GM20000 (cell line): ENCODE data around the gene KRTAP25-1.

ENCODE experiments used
- DNase-seq: peaks from one replicate; pipeline ENCODE4 v3.0.0; 2012; ENCODE audit warnings: low spot score
- CTCF ChIP-seq: IDR thresholded peaks from 2 replicates; pipeline ENCODE4 v1.5.1; 2012; ENCODE audit warnings: mild to moderate bottlenecking, control low read depth; ENCODE audit errors: extremely low read depth, missing control alignments

KRTAP25-1 gene

GRCh38 chr21:30289215-30289614, at the start of gene KRTAP25-1:
TSS of gene KRTAP25-1 (minus strand) at chr21:30289514. CDS start at chr21:30289490, 24 bp downstream.
- no peak for TF ChIP-seq CTCF
- DNase-seq: no peak

- no peak for TF ChIP-seq CTCF
- DNase-seq: no peak
Observed at GRCh38 chr21:30338717-30339116, 49.4 kb upstream of the KRTAP25-1 start.

- DNase-seq: no peak
- no peak for TF ChIP-seq CTCF
Observed at GRCh38 chr21:30337772-30338171, 48.5 kb upstream of the KRTAP25-1 start.

- DNase-seq: no peak
- TF ChIP-seq CTCF: no peak
Observed at GRCh38 chr21:30337276-30337744, 48.0 kb upstream of the KRTAP25-1 start, which contains the start of gene KRTAP27-1. TSS of gene KRTAP27-1 (minus strand) at chr21:30337694. CDS start at chr21:30337668, 26 bp downstream.

GRCh38 chr21:30336596-30336995, 47.3 kb upstream of the KRTAP25-1 start:
- no peak for TF ChIP-seq CTCF
- no peak for DNase-seq

GRCh38 chr21:30333736-30334135, 44.4 kb upstream of the KRTAP25-1 start:
- TF ChIP-seq CTCF: no peak
- DNase-seq: no peak

- TF ChIP-seq CTCF: no peak
- DNase-seq: no peak
Observed at GRCh38 chr21:30332681-30333080, 43.4 kb upstream of the KRTAP25-1 start.
